T-helper 2 cell treated with Interferon-gamma antibody and Interleukin-4, amounts not matched to agents 5 μg/mL and 100 μg/mL, for 36 hours (primary cell): ENCODE data around the gene RELL2.
A peak's percentile ranks its signal among the peaks of the same experiment; 100 is the strongest.

Source experiments
- DNase-seq: peaks from one replicate; pipeline ENCODE4 v3.0.0; 2021; ENCODE audit warnings: low spot score
- H3K27ac Mint-ChIP-seq: one replicate; pipeline ENCODE4 v1.8.0; 2021; ENCODE audit warnings: mild to moderate bottlenecking, mixed read lengths
- H3K27me3 Mint-ChIP-seq: one replicate; pipeline ENCODE4 v1.8.0; 2021; ENCODE audit warnings: low read depth, mixed read lengths
- H3K36me3 Mint-ChIP-seq: one replicate; pipeline ENCODE4 v1.8.0; 2021; ENCODE audit warnings: low read depth, mixed read lengths
- H3K4me1 Mint-ChIP-seq: one replicate; pipeline ENCODE4 v1.8.0; 2021; ENCODE audit warnings: low read depth, mixed read lengths
- H3K4me3 Mint-ChIP-seq: one replicate; pipeline ENCODE4 v1.8.0; 2022; ENCODE audit warnings: mild to moderate bottlenecking, moderate library complexity, mixed read lengths
- H3K9me3 Mint-ChIP-seq: one replicate; pipeline ENCODE4 v1.8.0; 2021; ENCODE audit warnings: mixed read lengths

The RELL2 gene

GRCh38 chr5:141669520-141669919 is 32.7 kb downstream of the RELL2 start:
- no peak overlapping the region for H3K27ac Mint-ChIP-seq
- no peak for DNase-seq

GRCh38 chr5:141672071-141672840 is 35.5 kb downstream of the RELL2 start:
- H3K36me3 Mint-ChIP-seq = no peaks in the 10 kb centered on the region
- H3K9me3 Mint-ChIP-seq = no peaks in the 10 kb centered on the region
- H3K27ac Mint-ChIP-seq = no peak overlapping the region
- H3K4me3 Mint-ChIP-seq = no peak overlapping the region
- no peaks in the 10 kb centered on the region for H3K4me1 Mint-ChIP-seq
- no peaks in the 10 kb centered on the region for H3K27me3 Mint-ChIP-seq
- no peak for DNase-seq

More at GRCh38 chr5:141669520-141669919, 32.7 kb downstream of the RELL2 start:
- Mint-ChIP-seq H3K4me3 (no peak overlapping the region), H3K9me3 (no peaks in the 10 kb centered on the region), H3K4me1 (peaks cover 4% of the 10 kb centered on the region), H3K27me3 (no peaks in the 10 kb centered on the region), H3K36me3 (no peaks in the 10 kb centered on the region)

GRCh38 chr5:141672841-141673813 is 36.3 kb downstream of the RELL2 start:
- Mint-ChIP-seq H3K4me1 (no peaks in the 10 kb centered on the region), H3K36me3 (no peaks in the 10 kb centered on the region), H3K9me3 (no peaks in the 10 kb centered on the region), H3K27me3 (no peaks in the 10 kb centered on the region), H3K4me3 (no peak overlapping the region), H3K27ac (no peak overlapping the region)
- DNase-seq = no peak

GRCh38 chr5:141674747-141675146 is 38.0 kb downstream of the RELL2 start:
- H3K9me3 Mint-ChIP-seq = no peaks in the 10 kb centered on the region
- no peaks in the 10 kb centered on the region for H3K27me3 Mint-ChIP-seq
- no peak overlapping the region for H3K27ac Mint-ChIP-seq
- no peak for DNase-seq
- H3K4me3 Mint-ChIP-seq = no peak overlapping the region
- peaks cover 2% of the 10 kb centered on the region for H3K36me3 Mint-ChIP-seq
- H3K4me1 Mint-ChIP-seq = no peaks in the 10 kb centered on the region

- DNase-seq = no peak
- no peak overlapping the region for H3K27ac Mint-ChIP-seq
- H3K4me3 Mint-ChIP-seq = no peak overlapping the region
- peaks cover 2% of the 10 kb centered on the region for H3K36me3 Mint-ChIP-seq
- H3K9me3 Mint-ChIP-seq = no peaks in the 10 kb centered on the region
- H3K27me3 Mint-ChIP-seq = no peaks in the 10 kb centered on the region
- H3K4me1 Mint-ChIP-seq = peaks cover 1% of the 10 kb centered on the region
Observed at GRCh38 chr5:141675672-141676071, 38.9 kb downstream of the RELL2 start.

GRCh38 chr5:141677415-141677814 is 40.6 kb downstream of the RELL2 start:
- no peak overlapping the region for H3K27ac Mint-ChIP-seq
- H3K9me3 Mint-ChIP-seq = no peaks in the 10 kb centered on the region
- no peak for DNase-seq
- no peak overlapping the region for H3K4me3 Mint-ChIP-seq
- peaks cover 2% of the 10 kb centered on the region for H3K36me3 Mint-ChIP-seq
- H3K27me3 Mint-ChIP-seq = no peaks in the 10 kb centered on the region
- peaks cover 11% of the 10 kb centered on the region for H3K4me1 Mint-ChIP-seq

GRCh38 chr5:141680178-141680577 is 43.4 kb downstream of the RELL2 start:
- Mint-ChIP-seq H3K27me3 (no peaks in the 10 kb centered on the region), H3K4me1 (peaks cover 24% of the 10 kb centered on the region), H3K9me3 (no peaks in the 10 kb centered on the region), H3K4me3 (no peak overlapping the region), H3K36me3 (peaks cover 2% of the 10 kb centered on the region), H3K27ac (no peak overlapping the region)
- no peak for DNase-seq

GRCh38 chr5:141680751-141681201 is 44.0 kb downstream of the RELL2 start:
- no peak for DNase-seq
- peaks cover 24% of the 10 kb centered on the region for H3K4me1 Mint-ChIP-seq
- peak overlapping the region; percentile 62 for H3K4me3 Mint-ChIP-seq
- H3K27ac Mint-ChIP-seq = no peak overlapping the region
- no peaks in the 10 kb centered on the region for H3K27me3 Mint-ChIP-seq
- no peaks in the 10 kb centered on the region for H3K9me3 Mint-ChIP-seq
- H3K36me3 Mint-ChIP-seq = peaks cover 2% of the 10 kb centered on the region

GRCh38 chr5:141681295-141681694 is 44.5 kb downstream of the RELL2 start:
- Mint-ChIP-seq H3K4me1 (peaks cover 24% of the 10 kb centered on the region), H3K27ac (peak overlapping the region; percentile 7), H3K36me3 (peaks cover 2% of the 10 kb centered on the region), H3K9me3 (no peaks in the 10 kb centered on the region), H3K4me3 (peak overlapping the region; percentile 62), H3K27me3 (no peaks in the 10 kb centered on the region)
- no peak for DNase-seq

- no peaks in the 10 kb centered on the region for H3K9me3 Mint-ChIP-seq
- H3K4me1 Mint-ChIP-seq = peaks cover 24% of the 10 kb centered on the region
- peak within 1 kb of the TSS; percentile 58 for H3K27ac Mint-ChIP-seq
- DNase-seq = peak; percentile 32
- H3K27me3 Mint-ChIP-seq = no peaks in the 10 kb centered on the region
- H3K36me3 Mint-ChIP-seq = peaks cover 2% of the 10 kb centered on the region
- H3K4me3 Mint-ChIP-seq = peak within 1 kb of the TSS; percentile 77
Observed at GRCh38 chr5:141681695-141682641, 45.2 kb downstream of the RELL2 start, which contains the start of gene ARAP3. Gene ARAP3 (minus strand): TSS chr5:141682230. CDS start chr5:141680486, 1,744 bp downstream.

GRCh38 chr5:141683596-141684141 is 46.9 kb downstream of the RELL2 start:
- H3K9me3 Mint-ChIP-seq = no peaks in the 10 kb centered on the region
- H3K4me3 Mint-ChIP-seq = no peak overlapping the region
- no peak for DNase-seq
- H3K4me1 Mint-ChIP-seq = peaks cover 24% of the 10 kb centered on the region
- H3K27ac Mint-ChIP-seq = no peak overlapping the region
- peaks cover 2% of the 10 kb centered on the region for H3K27me3 Mint-ChIP-seq
- no peaks in the 10 kb centered on the region for H3K36me3 Mint-ChIP-seq

GRCh38 chr5:141685591-141685990 is 48.8 kb downstream of the RELL2 start:
- H3K27ac Mint-ChIP-seq = no peak overlapping the region

More at GRCh38 chr5:141685591-141685990, 48.8 kb downstream of the RELL2 start:
- Mint-ChIP-seq H3K36me3 (no peaks in the 10 kb centered on the region), H3K4me3 (no peak overlapping the region), H3K27me3 (peaks cover 13% of the 10 kb centered on the region), H3K4me1 (peaks cover 24% of the 10 kb centered on the region), H3K9me3 (no peaks in the 10 kb centered on the region)
- DNase-seq = no peak
